Keratinocyte (primary cell): ENCODE measurements around the gene HOXC4. TPM values are rescaled to one million over a fixed set of nuclear protein-coding genes. Genes with fewer than 3 reads are reported as not detected.

ENCODE experiments used
- DNase-seq: peaks from one replicate; pipeline ENCODE4 v3.0.0-alpha.2; 2011; ENCODE audit warnings: low read depth, missing footprints, low spot score
- FAIRE-seq: peaks from 2 replicates; lab custom pipeline; 2011; peaks lifted over from hg19 to GRCh38; lab: Jason Lieb, UNC
- H2AFZ ChIP-seq: 2 replicates; pipeline ENCODE4 v1.6.0; 2012; ENCODE audit warnings: low read length, control low read depth, inconsistent platforms; ENCODE audit not compliant: control insufficient read depth
- H3K27ac ChIP-seq: 2 replicates; pipeline ENCODE4 v1.5.1; 2011; ENCODE audit warnings: low read length; ENCODE audit not compliant: control insufficient read depth, insufficient read depth
- H3K27me3 ChIP-seq: 3 replicates; pipeline ENCODE4 v1.6.0; 2011; ENCODE audit warnings: low read length; ENCODE audit not compliant: control insufficient read depth, insufficient read depth; ENCODE audit errors: extremely low read depth
- H3K36me3 ChIP-seq, 2 experiments: 2 replicates in 1 of 2; 3 replicates in 1 of 2; pipeline ENCODE4 v1.5.1; 2011; ENCODE audit warnings: low read length in 2 of 2, mild to moderate bottlenecking in 1 of 2; ENCODE audit not compliant: control insufficient read depth in 2 of 2, insufficient read depth in 2 of 2; ENCODE audit errors: extremely low read depth in 1 of 2
- H3K4me1 ChIP-seq: 3 replicates; pipeline ENCODE4 v1.5.1; 2011; ENCODE audit warnings: low read length; ENCODE audit not compliant: control insufficient read depth, insufficient read depth; ENCODE audit errors: extremely low read depth
- H3K4me2 ChIP-seq: 3 replicates; pipeline ENCODE4 v1.6.0; 2011; ENCODE audit warnings: low read depth, low read length; ENCODE audit not compliant: control insufficient read depth, insufficient read depth; ENCODE audit errors: extremely low read depth
- H3K4me3 ChIP-seq, 3 experiments: fragments of 200-600 bp in 1 of 3; sonication (generic) in 1 of 3; 2 replicates in 2 of 3; 3 replicates in 1 of 3; pipeline ENCODE4 v1.5.1; 2011 to 2016; ENCODE audit warnings: low read length in 3 of 3, mild to moderate bottlenecking in 3 of 3, control low read depth in 2 of 3, inconsistent platforms in 1 of 3, low read depth in 1 of 3, mixed read lengths in 1 of 3, mixed run types in 1 of 3, moderate library complexity in 1 of 3; ENCODE audit not compliant: control insufficient read depth in 2 of 3, insufficient read depth in 2 of 3; ENCODE audit errors: extremely low read depth in 1 of 3
- H3K79me2 ChIP-seq: 2 replicates; pipeline ENCODE4 v1.6.0; 2012; ENCODE audit warnings: low read length; ENCODE audit not compliant: control insufficient read depth, insufficient read depth
- H3K9ac ChIP-seq: 3 replicates; pipeline ENCODE4 v1.6.0; 2011; ENCODE audit warnings: low read length; ENCODE audit not compliant: control insufficient read depth, insufficient read depth; ENCODE audit errors: extremely low read depth
- H3K9me1 ChIP-seq: 3 replicates; pipeline ENCODE4 v1.6.0; 2011; ENCODE audit warnings: low read length; ENCODE audit not compliant: control insufficient read depth, insufficient read depth; ENCODE audit errors: extremely low read depth
- H3K9me3 ChIP-seq: 2 replicates; pipeline ENCODE4 v1.5.1; 2012; ENCODE audit warnings: low read depth, low read length; ENCODE audit not compliant: control insufficient read depth
- H4K20me1 ChIP-seq: 3 replicates; pipeline ENCODE4 v1.6.0; 2011; ENCODE audit warnings: low read length; ENCODE audit not compliant: control insufficient read depth, insufficient read depth; ENCODE audit errors: extremely low read depth
- CTCF ChIP-seq, 3 experiments: IDR thresholded peaks in 1 of 3; conservative IDR thresholded peaks in 1 of 3; optimal IDR thresholded peaks in 1 of 3; 2 replicates in 2 of 3; 3 replicates in 1 of 3; pipeline versions ENCODE3 to v1.5.1; 2011; ENCODE audit warnings: low read length in 3 of 3, mild to moderate bottlenecking in 3 of 3, moderate library complexity in 2 of 3, control low read depth in 1 of 3, inconsistent platforms in 1 of 3; ENCODE audit not compliant: insufficient read depth in 2 of 3; ENCODE audit errors: extremely low read depth in 1 of 3
- EZH2 ChIP-seq: IDR thresholded peaks from one replicate; pipeline ENCODE4 v1.6.1; 2012; ENCODE audit warnings: inconsistent platforms, mild to moderate bottlenecking, low read length, moderate library complexity
- dilution Hi-C: fragments of 300-500 bp; cut with MboI; formaldehyde crosslinking; loops from one replicate; pipeline ENCODE4 v1.7.0; 2020; ENCODE audit warnings: low sequenced_read_pairs; ENCODE audit not compliant: extremely low pct_ligation_motif_present
- polyA plus RNA-seq, 5 experiments: library from polyadenylated mRNA; depleted of rRNA in 3 of 5; stranded (reverse) in 3 of 5; stranded (forward) in 1 of 5; unstranded in 1 of 5; fragments of >200 nt; gene quantifications; 1 replicate in 1 of 5; 2 replicates in 3 of 5; 3 replicates in 1 of 5; pipeline versions ENCODE4 v1.2.1 to v1.2.3, GENCODE V29; 2011 to 2012; ENCODE audit warnings: missing spikeins in 2 of 5, low read depth in 1 of 5, low replicate concordance in 1 of 5

Gene HOXC4
- polyA plus RNA-seq, 1 donor (not counting 4 experiments of a cell fraction or from before 2014, with no cell fraction given), result 1.8 TPM

GRCh38 chr12:54058128-54058768, 4.6 kb downstream of the HOXC4 start:
- FAIRE-seq (no peak), DNase-seq (no peak)
- H3K9me1 ChIP-seq, result peaks cover 2% of the 10 kb centered on the region
- H3K4me3 ChIP-seq, result no peak overlapping the region
- no peak overlapping the region for H3K27ac ChIP-seq
- H3K79me2 ChIP-seq, result no peaks in the 10 kb centered on the region
- no peak overlapping the region for H3K9ac ChIP-seq
- H3K27me3 ChIP-seq, result no peaks in the 10 kb centered on the region
- peaks cover 13% of the 10 kb centered on the region for H3K4me1 ChIP-seq
- TF ChIP-seq CTCF (optimal IDR thresholded peaks at IDR 0.05 in 1 of 3, IDR thresholded peaks at IDR 0.05 in 1 of 3, conservative IDR thresholded peaks at IDR 0.05 in 1 of 3; ENCODE audit: extremely low read depth in 1 of 3, insufficient read depth in 2 of 3, low read length in 3 of 3) (no peak), EZH2 (no peak)
- H4K20me1 ChIP-seq, result no peaks in the 10 kb centered on the region
- no peaks in the 10 kb centered on the region for H3K9me3 ChIP-seq
- H2AFZ ChIP-seq, result no peak overlapping the region
- H3K4me2 ChIP-seq, result no peak overlapping the region
- dilution Hi-C loops, result no loop called here
- H3K36me3 ChIP-seq, result no peaks in the 10 kb centered on the region

GRCh38 chr12:54059668-54060067, 6.0 kb downstream of the HOXC4 start:
- TF ChIP-seq CTCF (optimal IDR thresholded peaks at IDR 0.05 in 1 of 3, IDR thresholded peaks at IDR 0.05 in 1 of 3, conservative IDR thresholded peaks at IDR 0.05 in 1 of 3; ENCODE audit: extremely low read depth in 1 of 3, insufficient read depth in 2 of 3, low read length in 3 of 3) (no peak), EZH2 (no peak)
- no peak for FAIRE-seq

More at GRCh38 chr12:54059668-54060067, 6.0 kb downstream of the HOXC4 start:
- no peaks in the 10 kb centered on the region for H3K27me3 ChIP-seq
- H4K20me1 ChIP-seq, result no peaks in the 10 kb centered on the region
- DNase-seq, result no peak
- dilution Hi-C loops, result no loop called here
- no peaks in the 10 kb centered on the region for H3K36me3 ChIP-seq
- H3K4me2 ChIP-seq, result no peak overlapping the region
- H3K9ac ChIP-seq, result no peak overlapping the region
- no peaks in the 10 kb centered on the region for H3K9me3 ChIP-seq
- no peak overlapping the region for H3K4me3 ChIP-seq
- H3K79me2 ChIP-seq, result no peaks in the 10 kb centered on the region
- H3K4me1 ChIP-seq, result peaks cover 13% of the 10 kb centered on the region
- no peak overlapping the region for H3K27ac ChIP-seq
- peaks cover 2% of the 10 kb centered on the region for H3K9me1 ChIP-seq
- H2AFZ ChIP-seq, result no peak overlapping the region
